NCI-H1436 (cell line): ENCODE data around the gene ASGR1.
"Not testable (repeated sequence)": the region's sequence is repeated elsewhere in the genome, so short reads cannot be mapped to it uniquely, and the experiment has no call there.

Experiments used
- DNase-seq: peaks from one replicate; lab custom pipeline; 2025; lab: John Stamatoyannopoulos, UW

The ASGR1 gene

DNA sequence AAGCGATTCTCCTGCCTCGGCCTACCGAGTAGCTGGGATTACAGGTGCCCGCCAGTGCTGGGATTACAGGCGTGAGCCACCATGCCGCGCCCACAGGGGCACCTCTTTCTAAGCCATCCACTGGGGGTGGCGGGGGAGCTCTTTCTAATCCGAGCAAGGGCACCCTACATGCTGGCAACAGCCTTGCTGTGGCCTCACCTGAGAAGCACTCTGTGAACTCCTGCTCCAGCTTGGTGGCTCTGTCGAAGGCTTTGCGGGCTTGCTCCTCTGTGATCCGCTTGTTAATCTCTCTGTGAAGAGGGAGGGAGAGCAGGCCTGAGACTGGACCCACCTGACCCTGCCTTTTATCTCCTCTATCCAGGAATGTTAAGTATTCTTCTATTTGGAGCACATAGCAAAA lies 11.9 kb upstream of the ASGR1 start:
- no peak for DNase-seq

DNA sequence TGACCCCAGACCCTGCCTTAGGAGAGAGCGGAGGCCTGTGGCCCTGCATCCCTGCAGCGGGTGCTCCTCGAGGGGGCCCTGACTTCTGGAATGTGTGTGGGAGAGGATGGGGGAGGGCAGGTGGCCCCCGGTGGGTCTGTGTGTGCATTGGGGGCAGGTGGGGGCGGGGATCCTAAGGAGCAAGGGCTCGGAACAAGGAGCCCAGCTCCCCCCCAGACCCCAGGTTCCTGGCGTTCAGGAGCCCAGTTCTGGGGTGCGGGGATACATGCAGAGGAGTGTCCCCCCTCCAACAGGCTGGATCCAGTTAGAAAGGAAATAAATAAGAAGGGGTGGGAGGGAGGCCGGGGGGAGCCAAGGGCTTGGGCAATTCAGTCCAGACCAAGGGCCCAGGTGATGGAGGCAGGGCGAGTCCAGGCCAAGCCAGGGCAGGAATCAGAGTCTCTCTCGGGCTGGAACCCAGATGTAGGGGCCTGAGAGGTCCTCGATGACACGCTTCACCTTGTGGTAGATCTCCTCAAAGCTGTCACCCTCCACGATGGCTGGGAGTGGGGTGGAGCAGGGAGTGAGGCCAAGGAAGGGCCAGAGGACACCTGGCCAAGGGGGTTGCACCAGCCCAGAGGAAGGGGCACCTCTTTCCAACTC lies 11.2 kb upstream of the ASGR1 start:
- DNase-seq, result no peak

DNA sequence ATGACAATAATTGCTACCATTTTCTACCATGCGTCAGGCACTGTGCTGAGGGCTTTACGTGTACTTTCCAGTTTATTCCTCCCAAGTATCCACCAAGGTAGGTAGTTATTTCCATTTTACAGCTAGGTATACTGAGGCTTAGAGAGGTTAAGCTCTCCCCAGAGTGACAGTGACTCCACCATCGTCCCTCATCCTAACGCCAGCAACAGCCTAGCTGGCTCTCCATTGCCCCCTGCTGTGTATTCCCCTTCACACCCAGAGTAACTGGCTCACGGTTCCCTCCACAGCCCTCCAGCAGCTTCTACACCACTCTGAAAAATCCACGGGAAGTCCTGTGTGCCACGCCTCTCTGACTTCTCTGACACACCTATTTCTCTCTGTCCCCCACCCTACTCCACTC lies 7.1 kb upstream of the ASGR1 start:
- no peak for DNase-seq

DNA sequence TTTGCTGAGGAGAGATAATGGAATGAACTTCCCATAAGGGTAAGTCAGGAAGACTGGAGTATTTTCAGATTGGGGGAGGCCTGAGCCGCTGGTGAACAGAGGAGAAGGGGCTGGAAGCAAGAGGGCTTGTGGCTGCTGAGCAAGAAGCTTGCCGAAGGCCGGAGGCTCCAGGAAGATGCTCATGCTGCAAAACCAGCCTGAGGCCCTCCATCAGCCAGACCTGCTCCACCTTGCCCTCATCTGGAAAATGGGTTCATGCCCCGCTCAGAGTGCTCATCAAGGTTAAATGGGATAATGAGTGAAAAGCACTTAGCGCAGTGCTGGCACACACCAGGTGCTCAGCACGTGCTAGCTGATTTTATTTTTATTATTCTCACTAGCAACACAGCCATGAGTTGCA lies 5.5 kb upstream of the ASGR1 start:
- DNase-seq, result no peak

DNA sequence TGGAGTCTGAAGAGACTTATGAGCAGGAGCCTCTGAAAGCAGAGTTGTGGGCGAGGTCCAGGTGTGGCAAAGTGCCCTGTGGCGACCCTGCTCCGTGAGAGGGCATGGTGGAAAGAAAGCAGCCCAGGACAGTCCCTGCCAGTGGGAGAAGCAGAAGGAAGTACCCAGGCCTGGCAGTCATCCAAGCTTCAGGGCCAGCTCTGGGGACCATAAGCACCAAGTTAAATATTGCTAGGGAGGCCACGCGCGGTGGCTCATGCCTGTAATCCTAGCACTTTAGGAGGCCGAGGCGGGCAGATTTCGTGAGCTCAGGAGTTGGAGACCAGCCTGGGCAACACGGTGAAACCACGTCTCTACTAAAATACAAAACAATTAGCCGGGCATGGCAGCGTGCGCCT lies 4.9 kb upstream of the ASGR1 start:
- no peak for DNase-seq

DNA sequence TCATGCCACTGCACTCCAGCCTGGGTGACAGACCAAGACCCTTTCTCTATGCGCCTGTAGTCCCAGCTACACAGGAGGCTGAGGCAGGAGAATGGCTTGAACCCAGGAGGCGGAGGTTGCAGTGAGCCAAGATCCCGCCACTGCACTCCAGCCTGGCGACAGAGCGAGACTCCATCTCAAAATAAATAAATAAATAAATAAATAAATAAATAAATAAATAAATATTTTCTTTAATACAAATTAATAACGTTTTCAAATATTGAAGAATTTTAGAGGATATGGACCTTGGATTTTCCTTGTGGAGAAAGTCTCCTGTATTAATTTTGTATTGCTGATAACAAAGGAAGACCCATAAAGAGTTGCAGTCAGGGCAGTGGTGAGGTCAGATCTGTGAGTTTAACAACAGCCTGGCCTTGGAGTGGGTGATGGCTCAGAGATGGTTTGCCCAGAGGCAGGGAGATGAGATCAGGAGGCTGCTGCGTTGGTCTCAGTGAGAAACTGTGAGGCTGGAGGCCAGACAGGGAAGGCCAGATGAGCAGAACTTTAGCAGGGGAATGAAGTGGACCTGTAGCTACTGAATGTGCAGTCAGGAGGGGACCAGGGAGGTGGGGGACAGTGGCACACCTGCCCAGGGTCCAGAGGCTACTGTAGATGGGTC lies 4.4 kb upstream of the ASGR1 start:
- no peak for DNase-seq

DNA sequence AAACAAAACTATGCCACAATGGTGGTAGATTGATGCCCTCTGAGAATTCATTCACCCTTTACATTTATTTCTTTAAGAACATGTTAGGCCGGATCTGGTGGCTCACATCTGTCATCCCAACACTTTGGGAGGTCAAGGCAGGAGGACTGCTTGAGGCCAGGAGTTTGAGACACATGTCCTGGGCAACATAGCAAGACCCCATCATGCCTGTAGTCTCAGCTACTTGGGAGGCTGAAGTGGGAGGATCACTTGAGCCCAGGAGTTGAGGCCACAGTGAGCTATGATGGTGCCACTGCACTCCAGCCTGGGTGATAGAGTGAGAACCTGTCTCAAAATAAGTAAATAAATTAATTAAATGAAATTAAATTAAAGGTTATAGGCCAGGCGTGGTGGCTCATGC lies 2.9 kb upstream of the ASGR1 start:
- DNase-seq, result not testable (repeated sequence)

DNA sequence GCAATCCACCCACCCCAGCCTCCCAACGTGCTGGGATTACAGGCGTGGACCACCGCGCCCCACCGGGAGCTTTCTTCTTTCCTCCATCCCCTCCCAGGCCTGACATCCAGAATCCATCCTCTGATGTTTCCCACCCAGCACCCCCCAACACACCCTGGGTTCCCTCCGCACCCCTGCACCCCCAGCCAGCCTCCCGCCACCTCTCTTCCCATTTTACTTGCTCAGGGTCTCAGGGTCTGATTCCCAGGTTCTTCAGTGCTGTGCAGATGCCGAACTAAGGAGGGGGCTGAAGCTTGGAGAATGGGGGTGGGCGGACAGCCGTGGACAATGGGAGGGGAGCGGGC lies 225 bp downstream of the ASGR1 start:
- DNase-seq, result no peak

DNA sequence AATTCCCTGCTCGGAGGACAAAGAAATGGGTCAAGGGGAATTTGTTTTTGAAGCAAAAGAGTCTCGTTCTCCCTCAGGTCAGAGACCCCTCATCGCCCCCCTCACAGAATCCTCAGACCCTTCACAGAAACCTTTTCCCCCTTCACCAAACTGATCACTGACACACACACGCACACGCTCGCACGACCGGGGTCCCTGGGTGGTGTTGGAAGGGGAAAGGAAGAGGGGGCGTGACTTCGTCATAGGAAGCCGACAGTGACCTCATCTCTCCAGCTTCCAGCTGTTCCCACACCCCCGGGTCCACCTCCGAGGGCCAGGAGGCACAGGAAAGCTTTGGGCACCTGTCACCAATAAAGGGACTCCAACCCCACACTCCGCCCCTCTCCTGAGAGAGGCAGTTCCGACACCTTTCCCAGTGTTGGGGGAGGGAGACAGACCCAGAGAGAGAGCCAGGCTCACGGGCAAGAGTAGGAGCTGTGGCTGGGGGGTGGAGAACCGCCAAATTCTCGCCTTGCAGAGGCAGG lies 1.2 kb downstream of the ASGR1 start:
- no peak for DNase-seq

DNA sequence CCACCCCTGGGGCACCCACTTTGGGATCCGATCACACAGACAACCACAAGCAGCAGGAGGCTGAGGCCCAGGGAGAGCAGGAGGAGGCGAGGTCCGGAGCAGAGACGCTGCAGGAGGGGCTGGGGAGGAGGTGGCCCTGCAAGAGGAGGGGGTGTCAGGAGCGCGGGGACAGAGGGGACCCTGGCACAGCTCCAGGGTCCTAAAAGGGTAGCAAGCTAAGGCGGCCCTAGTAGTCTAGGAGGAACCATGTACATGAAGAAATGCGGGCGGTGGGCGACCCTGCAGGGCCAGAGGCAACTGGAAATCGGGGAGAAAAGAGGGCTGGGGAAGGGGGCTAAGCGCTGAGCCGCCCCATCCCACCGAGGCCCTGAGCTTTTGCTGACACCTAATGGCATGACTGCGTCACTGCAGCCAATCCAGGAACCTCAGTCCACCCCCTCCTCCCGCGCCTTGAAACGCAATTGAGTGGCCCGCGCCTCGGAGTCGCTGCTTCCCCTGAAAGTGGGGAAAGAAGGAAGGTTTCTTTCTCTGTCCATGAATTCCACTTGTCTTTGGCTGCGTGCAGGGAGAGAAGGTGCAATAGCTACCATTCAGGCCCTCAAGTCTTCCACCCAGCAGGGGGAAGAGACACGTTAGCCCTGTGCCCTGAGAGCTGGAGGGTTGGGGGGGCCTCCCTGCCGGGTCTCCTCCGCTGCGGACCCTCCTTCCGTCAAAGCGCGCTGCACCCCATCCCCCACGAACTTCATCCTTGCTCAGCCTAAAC lies 1.8 kb downstream of the ASGR1 start:
- DNase-seq, result peak; percentile 75

DNA sequence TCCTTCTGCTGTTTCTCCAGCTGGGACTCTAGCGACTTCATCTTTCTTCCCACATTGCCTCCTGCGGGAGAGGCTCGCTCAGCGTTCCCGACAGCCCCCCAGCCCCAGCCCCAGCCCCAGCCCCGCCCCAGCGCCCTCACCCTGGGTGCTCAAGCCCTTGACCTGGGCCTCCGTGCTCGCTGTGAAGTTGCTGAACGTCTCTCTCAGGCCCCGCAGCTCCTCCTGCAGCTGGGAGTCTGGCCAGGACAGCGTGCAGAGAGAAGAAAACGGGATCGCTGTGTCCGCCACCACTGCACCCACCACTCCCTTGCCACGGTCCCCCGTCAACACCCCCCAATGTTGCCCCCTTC lies 2.4 kb downstream of the ASGR1 start:
- DNase-seq, result no peak

DNA sequence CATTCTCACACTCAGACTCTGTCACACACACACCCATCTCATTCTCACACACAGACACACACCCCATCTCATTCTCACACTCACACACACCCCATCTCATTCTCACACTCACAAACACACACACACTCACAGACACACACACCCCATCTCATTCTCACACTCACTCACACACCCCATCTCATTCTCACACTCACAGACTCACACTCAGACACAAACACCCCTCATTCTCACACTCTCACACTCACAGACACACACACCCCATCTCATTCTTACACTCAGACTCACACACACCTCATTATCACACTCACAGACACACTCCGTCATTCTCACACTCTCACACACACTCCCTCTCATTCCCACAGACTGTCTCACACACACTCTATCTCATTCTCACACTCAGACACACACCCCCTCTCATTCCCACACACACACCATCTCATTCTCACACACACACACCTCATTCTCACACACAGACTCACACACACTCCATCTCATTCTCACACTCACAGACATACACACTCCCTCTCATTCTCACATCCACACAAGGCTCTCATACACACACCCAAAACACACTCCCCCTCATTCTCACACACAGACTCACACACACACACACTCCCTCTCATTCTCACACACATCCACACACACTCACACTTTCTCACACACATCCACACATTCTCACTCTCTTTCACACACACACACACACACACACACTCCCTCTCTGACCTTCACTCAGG lies 2.9 kb downstream of the ASGR1 start:
- no peak for DNase-seq

DNA sequence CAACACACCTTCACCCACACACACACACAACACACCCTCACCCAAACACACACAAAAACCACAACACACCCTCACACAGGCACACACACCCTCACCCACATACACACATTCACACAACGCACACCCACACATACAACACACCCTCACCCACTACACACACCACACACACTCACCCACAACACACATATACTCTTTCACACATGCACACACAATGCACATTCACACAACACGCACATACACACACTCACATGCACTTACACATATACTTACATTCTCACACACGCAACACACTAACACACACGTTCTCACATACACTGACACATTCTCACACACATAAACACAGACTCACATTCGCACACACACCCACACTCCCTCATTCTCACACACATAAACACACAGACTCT lies 3.8 kb downstream of the ASGR1 start:
- no peak for DNase-seq

DNA sequence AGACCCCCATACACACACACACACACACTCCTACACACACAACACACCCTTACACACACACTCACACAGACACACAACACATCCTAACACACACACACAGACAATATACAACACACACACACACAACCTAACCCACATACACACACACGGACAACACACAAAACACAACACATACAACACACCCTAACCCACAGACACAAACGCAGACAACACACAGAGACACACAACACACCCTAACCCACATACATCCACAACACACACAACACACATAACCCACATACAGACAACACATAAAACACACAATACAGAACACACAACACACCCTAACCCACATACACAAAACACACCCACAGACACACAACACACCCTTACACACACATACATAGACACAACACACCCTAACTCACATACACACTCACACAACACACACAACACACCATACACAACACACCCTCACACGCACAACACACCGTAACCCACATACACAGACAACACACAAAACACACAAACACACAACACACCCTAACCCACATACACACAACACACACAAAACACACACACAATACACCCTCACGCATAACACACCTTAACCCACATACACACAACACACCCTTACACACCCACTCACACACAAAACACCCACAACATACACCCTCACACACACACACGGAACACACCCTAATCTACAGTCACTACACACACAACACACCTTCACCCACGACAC lies 4.4 kb downstream of the ASGR1 start:
- no peak for DNase-seq

DNA sequence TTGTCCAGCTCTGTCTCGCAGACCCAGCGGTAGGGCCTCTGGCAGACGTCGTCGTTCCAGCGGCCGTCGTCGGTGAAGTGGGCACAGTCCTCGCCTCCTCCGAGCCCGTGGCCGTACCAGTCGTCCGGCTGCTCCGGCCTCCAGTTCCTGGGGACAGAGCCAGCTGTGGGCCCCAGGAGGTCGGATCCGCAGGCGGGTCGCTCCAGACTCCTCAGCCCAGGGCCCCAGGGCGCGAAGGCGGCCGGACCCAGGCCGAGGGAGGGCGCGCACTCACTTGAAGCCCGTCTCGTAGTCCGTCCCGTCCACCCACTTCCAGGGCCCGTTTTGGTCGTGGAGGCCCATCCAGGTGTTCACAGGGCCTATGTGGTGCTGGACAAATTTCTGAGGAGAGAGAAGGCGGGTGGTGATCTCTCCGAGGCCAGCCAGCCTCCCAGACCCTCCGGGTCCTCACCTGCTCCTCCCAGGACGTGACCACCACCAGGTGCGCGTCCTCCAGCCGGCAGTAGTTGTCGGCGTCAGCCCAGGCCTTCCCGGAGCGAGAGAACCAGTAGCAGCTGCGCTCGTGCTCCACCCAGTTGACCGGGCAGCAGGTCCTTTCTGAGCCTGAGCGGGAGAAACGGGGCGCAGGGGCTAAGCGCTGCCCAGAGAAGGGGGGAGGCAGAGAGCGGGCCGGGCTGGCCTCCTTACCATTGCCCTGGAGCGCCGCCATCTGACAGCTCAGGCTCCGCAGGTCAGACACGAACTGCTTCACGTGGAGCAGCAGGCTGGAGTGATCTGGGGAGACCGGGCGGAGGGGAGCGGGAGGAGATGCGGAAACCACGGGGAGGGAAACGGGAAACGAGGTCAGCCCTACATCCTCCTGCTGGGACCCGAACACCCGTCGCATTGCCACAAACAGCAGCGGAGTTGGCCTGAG lies 5.2 kb downstream of the ASGR1 start:
- peak; percentile 40 for DNase-seq

DNA sequence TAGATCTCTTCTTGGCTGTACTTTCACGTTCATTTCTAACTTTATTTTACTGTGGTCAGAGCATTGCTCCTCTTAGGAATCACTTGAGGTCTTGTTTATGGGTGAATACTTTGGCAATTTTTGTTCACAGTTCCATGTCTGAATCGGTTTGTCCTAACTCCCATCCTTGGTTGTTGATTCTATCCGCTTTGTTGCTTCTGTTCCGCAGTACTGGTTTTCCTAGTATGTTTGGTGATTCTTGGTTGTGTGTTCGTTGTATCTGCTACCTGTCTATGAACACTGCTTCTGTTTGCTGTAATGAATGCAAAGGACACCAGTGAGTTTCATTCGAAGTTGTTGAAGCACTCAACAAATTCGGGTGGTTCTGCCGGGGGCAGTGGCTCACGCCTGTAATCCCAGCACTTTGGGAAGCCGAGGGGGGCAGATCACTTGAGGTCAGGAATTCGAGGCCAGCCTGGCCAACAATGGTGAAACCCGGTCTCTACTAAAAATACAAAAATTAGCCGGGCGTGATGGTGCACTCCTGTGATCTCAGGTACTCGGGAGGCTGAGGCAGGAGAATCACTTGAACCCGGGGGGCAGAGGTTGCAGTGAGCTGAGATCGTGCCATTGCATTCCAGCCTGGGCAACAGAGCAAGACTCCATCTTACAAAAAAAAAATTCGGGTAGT lies 6.5 kb downstream of the ASGR1 start:
- not testable (repeated sequence) for DNase-seq

DNA sequence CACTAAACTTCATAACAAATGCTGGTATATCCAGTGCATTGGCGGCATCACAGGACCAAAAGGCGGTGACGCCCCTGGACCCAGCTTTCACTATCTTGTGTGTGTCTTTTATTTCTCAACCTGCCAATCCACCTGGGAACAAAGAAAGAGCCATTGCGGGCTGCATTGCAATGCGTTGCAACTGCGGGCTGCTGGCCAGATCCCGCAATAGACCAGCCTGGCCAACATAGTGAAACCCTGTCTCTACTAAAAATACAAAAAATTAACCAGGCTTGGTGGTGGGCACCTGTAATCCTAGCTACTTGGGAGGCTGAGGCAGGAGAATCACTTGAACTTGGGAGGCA lies 9.6 kb downstream of the ASGR1 start:
- not testable (repeated sequence) for DNase-seq

DNA sequence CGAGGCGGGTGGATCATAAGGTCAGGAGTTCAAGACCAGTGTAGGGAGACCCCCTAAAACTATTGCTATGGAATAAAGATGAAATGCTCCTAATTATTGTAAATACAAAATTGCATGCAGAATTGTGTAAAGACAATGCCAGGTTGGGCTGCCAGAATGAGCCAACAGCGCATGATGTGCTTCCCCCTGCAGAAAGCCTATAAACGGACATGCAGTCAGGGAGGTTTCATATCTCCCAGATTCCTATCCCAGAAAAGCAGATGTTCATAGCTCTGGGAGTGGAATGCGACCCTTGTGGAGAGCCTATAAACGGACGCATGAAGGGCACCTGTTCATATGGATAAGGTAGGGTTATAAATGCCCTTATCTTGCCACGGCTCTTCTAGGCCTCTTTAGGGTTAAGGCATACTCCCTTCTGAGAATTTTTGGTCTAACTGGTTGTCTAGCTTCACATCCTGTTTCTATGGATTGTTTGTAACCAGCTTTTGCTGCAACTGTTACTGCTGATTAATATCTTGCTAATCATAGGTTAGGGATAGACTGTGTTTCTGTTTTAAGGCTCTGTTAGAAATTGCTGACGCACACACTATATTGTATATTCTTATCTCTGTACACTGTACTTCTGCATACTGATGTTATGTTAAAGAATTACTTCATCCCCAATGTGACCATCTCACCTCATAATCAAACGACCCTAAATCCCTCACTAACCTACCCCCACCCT lies 10.2 kb downstream of the ASGR1 start:
- not testable (repeated sequence) for DNase-seq

DNA sequence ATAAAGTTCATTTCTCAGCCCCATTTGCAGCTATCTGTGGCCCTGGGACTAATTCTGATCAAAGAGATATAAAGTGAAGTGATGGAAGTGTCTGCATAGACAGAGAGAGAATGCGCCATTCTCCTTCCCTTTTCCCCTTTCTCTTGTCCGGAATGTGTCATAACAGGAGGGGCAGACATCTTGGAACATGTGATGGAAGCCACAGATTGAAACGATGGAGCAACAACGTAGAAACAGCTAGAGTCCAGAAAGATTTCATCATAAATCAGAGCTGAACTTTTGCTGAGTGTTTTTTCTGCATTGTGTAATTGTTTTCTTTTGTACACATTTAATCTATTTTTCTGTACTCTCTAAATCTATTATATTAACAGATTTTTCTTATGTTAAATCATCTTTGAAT lies 11.3 kb downstream of the ASGR1 start:
- DNase-seq, result no peak

DNA sequence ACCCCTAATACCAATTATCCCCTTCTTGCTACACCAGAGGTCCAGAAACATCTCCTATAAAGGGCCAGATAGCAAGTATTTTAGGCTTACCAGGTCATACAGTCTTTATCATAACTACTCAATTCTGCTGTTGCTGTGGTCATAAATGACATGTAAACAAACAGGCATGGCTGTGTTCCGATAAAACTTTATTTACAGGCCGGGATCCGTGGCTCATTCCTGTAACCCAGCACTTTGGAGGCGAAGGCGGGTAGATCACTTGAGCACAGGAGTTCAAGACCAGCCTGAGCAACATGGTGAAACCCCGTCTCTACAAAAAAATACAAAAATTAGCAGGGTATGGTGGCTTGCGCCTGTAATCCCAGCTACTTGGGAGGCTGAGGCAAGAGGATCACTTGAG lies 12.3 kb downstream of the ASGR1 start:
- no peak for DNase-seq
